DMS79 (cell line): ENCODE data around the gene TP63.

ENCODE experiments used
- DNase-seq: peaks from one replicate; lab custom pipeline; 2025; lab: John Stamatoyannopoulos, UW

Gene TP63

DNA sequence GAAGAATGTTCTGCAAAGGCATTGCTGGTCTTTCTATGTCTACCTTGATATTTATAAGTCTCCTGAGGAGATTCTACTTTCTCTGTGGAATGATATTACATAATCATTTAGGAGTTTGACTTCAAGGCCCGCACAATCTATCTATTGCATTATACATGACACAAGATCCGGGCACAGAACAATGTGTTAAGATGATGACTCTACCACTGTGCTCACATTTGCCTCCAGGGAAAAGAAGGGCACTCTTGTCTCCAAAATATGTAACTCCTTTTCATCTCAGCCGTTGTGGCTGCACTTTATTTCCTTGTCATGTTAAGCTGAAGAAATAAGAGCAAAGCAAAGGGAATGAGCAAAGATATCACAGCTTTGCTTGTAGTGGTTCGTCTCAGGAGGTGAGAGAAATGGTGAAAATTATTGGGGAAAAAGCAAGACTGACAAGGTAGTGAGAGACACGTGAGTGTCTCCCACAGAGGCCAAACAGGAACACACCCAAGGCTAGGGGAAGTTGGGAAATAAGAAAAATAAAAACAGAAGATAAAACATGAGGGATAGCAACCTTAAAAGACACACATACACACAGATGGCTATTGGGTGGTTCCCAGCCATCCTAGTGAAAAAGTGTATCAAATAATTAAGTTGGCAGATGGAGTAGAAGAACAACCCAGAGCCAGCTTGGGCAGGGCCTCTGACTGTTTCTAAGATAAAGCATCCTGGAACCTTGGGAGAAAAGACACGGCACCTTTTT lies 305.2 kb downstream of the TP63 start:
- no peak for DNase-seq

DNA sequence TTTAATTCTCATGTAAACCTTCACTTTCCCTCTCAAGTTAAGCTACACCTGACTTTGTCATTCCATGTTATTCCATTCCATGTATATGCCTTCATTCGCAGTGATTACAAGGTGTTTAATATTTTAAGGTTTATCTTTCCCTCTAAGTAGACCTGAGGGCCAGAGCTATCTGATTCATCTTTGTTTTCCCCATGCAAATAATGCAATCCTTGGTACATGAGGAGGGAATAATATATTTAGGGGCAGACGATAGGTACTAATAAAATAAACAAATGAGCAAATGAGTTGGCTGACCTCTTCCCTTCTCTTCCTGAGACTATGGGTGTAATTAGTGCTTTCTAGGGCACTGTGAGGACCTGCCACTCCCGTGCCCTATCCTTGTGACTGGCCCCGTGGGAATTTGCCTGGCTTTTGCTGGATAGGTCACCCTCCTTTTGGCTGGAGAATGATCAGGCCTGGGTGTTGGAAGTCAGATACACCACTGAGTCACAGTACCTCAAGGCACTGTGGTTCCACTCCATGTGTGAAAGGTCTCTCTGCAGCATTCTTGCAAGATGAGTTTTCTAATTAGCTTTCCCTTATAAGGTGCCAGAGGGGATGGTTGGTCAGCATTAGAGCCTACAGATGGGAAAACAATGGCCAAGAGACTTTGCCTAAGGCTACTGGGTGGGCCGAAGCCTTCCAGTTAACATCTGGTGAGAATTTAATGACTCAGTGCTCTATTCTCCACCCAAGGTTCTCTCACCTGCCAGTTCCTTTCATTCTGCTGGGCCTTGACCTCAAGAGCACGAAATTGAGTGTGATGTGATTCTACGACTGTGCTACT lies 306.3 kb downstream of the TP63 start:
- DNase-seq = no peak

DNA sequence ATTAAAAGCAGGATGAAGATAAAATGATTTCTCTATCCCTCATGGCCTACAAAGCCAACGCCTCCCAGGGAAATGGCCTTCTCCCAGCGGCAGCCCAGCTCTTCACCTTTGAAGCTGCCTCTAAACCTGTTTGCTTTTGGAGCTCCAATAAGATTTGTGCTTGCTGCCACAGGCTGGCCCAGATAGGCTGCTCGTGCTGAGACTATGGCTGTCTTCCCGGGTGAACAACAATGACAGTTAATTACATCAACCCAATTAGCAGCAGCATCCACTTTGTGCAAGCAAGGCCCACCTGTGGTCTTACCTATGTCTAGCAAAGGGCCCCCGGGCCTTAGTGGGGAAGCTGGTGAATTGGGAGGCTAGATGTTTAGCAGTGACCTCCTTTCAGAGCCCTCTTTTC lies 309.9 kb downstream of the TP63 start:
- DNase-seq = no peak

- DNase-seq = no peak
Measured at GRCh38 chr3:189941679-189942078, 310.5 kb downstream of the TP63 start.

DNA sequence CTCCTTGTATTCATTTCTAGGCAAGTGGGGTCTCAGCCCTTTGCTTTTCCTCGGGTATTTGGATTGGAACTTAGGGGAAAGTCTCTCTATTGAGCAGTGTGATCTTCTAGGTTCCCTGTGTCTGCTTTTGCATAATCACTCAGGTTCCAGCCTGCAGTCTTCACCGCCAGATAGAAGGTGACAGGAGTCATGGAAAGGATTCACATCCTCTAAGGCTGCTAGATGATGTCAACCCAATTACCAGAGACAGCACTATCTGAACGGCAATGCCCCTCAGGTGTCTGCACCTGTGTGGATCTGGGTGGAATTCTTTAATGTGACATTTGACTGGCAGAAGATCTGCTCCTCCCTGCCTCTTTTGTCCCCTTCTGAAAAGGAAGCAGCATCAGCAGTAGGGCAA lies 311.8 kb downstream of the TP63 start:
- no peak for DNase-seq

GRCh38 chr3:189944285-189945145 lies 313.3 kb downstream of the TP63 start:
- peak; percentile 4 for DNase-seq

DNA sequence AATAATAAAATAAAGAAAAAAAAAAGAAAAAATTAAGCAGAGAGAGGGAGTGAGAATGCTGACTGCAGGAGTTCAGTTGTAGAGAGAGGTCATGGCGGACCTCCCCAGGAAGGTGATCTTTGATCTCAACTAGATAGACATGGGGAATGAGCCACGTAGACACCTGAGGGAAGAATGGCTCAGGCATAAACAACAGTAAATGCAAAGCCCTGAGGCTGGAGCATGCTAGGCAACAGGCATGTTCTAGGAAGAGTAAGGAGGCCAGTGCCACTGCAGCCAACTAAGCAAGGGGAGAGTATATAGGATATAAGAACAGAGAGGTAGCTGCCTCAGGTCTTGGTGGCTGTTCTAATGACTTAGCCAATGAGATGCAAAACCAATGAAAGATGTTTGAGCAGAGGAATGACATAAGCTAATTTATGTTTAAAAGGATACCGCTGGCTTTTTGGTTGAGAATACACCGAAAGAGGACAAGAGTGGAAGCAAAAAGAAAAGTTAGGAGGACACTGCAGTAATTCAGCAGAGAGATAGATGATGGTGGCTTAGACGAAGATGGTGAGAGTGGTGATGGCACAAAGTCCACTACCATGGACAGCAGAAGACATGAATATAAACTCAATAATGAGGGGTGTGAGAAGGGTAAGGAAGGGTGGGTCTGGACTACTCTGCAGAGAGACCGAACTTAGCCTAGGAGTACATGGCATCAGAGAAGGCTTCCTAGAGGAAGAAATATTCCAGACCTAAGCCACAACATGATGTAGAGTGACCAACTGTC lies 314.9 kb downstream of the TP63 start:
- DNase-seq = no peak
